Panc1 (cell line): ENCODE results near the gene GRID2IP.

Experiments
- POLR2AphosphoS5 ChIP-seq: IDR thresholded peaks from 2 replicates; pipeline ENCODE4 v1.6.1; 2012; ENCODE audit warnings: mild to moderate bottlenecking, low read depth, low read length, moderate library complexity
- TCF7L2 ChIP-seq: IDR thresholded peaks from 2 replicates; pipeline ENCODE4 v1.6.1; 2011; ENCODE audit warnings: mild to moderate bottlenecking, low read depth, low read length, inconsistent platforms
- TF ChIP-seq, protein P1 (sequence below), 2 experiments: IDR thresholded peaks; 2 replicates each; pipeline ENCODE4 v1.6.1; 2011 to 2012; ENCODE audit warnings: low read depth in 2 of 2, control low read depth in 1 of 2, low read length in 1 of 2, mild to moderate bottlenecking in 1 of 2, moderate library complexity in 1 of 2; ENCODE audit not compliant: insufficient read depth in 1 of 2
- TF ChIP-seq, protein P2 (sequence below): fragments of 450-650 bp; IDR thresholded peaks from 2 replicates; pipeline ENCODE4 v1.5.1; 2017; ENCODE audit warnings: mild to moderate bottlenecking

DNA sequence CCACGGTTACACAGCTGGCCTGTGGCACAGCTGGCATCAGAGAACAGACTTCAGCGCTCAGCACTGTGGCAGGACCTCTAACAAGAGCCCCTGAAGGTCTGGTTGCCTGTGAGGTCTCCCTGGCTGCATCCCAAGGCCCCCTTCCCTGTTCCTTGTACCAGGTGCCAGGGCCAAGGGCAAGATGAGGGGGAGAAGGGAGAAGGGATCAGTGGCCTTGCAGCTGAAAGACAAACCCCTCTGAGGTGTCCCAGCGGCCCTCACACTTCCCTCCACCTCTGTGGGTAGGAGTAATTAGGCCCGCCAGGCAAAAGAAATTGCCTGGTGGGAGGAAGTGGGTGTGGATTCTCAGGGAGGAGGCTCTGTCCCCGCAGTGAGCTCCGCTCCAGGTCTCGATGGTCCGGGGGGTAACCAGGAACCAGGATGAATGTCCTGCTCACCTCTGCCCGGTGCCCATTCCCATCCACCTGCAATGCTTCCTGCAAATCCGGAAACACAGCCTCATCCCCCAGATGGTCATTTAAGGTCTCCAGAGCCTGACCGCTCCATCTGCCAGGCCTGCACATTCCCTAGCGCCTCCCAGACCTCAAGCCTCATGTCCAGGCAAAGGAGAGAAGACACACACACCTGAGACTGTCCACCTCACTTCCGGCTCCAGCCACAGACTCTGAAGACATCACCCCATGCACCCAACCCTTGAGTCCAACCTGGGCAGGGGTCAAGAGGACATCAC lies 22.7 kb downstream of the GRID2IP start:
- no peak for TF ChIP-seq POLR2AphosphoS5
- no peak for TF ChIP-seq TCF7L2
- TF ChIP-seq, protein P1, sequence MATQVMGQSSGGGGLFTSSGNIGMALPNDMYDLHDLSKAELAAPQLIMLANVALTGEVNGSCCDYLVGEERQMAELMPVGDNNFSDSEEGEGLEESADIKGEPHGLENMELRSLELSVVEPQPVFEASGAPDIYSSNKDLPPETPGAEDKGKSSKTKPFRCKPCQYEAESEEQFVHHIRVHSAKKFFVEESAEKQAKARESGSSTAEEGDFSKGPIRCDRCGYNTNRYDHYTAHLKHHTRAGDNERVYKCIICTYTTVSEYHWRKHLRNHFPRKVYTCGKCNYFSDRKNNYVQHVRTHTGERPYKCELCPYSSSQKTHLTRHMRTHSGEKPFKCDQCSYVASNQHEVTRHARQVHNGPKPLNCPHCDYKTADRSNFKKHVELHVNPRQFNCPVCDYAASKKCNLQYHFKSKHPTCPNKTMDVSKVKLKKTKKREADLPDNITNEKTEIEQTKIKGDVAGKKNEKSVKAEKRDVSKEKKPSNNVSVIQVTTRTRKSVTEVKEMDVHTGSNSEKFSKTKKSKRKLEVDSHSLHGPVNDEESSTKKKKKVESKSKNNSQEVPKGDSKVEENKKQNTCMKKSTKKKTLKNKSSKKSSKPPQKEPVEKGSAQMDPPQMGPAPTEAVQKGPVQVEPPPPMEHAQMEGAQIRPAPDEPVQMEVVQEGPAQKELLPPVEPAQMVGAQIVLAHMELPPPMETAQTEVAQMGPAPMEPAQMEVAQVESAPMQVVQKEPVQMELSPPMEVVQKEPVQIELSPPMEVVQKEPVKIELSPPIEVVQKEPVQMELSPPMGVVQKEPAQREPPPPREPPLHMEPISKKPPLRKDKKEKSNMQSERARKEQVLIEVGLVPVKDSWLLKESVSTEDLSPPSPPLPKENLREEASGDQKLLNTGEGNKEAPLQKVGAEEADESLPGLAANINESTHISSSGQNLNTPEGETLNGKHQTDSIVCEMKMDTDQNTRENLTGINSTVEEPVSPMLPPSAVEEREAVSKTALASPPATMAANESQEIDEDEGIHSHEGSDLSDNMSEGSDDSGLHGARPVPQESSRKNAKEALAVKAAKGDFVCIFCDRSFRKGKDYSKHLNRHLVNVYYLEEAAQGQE (IDR thresholded peaks at IDR 0.05; ENCODE audit: insufficient read depth in 1 of 2, low read depth in 2 of 2, low read length in 1 of 2) = no peak
- TF ChIP-seq, protein P2, sequence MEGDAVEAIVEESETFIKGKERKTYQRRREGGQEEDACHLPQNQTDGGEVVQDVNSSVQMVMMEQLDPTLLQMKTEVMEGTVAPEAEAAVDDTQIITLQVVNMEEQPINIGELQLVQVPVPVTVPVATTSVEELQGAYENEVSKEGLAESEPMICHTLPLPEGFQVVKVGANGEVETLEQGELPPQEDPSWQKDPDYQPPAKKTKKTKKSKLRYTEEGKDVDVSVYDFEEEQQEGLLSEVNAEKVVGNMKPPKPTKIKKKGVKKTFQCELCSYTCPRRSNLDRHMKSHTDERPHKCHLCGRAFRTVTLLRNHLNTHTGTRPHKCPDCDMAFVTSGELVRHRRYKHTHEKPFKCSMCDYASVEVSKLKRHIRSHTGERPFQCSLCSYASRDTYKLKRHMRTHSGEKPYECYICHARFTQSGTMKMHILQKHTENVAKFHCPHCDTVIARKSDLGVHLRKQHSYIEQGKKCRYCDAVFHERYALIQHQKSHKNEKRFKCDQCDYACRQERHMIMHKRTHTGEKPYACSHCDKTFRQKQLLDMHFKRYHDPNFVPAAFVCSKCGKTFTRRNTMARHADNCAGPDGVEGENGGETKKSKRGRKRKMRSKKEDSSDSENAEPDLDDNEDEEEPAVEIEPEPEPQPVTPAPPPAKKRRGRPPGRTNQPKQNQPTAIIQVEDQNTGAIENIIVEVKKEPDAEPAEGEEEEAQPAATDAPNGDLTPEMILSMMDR = no peak
